AG09309 (cell line): ENCODE measurements around the gene ABCB9.

Source experiments
- DNase-seq: peaks from one replicate; pipeline ENCODE4 v3.0.0-alpha.2; 2010; ENCODE audit warnings: low read depth
- H3K4me3 ChIP-seq: 2 replicates; pipeline ENCODE4 v1.5.1; 2011; ENCODE audit warnings: mild to moderate bottlenecking, low read depth, low read length, moderate library complexity; ENCODE audit not compliant: control insufficient read depth
- CTCF ChIP-seq: IDR thresholded peaks from 2 replicates; pipeline ENCODE4 v1.5.1; 2011; ENCODE audit warnings: mild to moderate bottlenecking, low read depth, low read length, inconsistent platforms; ENCODE audit not compliant: insufficient read depth, control insufficient read depth; ENCODE audit errors: missing control alignments

Gene ABCB9

GRCh38 chr12:122999196-122999946, 33.1 kb upstream of the ABCB9 start:
- TF ChIP-seq CTCF, result no peak
- H3K4me3 ChIP-seq, result no peak overlapping the region
- no peak for DNase-seq

GRCh38 chr12:122998316-122998715, 32.1 kb upstream of the ABCB9 start:
- no peak for DNase-seq
- TF ChIP-seq CTCF, result no peak
- no peak overlapping the region for H3K4me3 ChIP-seq

GRCh38 chr12:122997343-122998250, 31.3 kb upstream of the ABCB9 start:
- TF ChIP-seq CTCF, result no peak
- no peak overlapping the region for H3K4me3 ChIP-seq
- DNase-seq, result no peak

- no peak for TF ChIP-seq CTCF
- H3K4me3 ChIP-seq, result no peak overlapping the region
- no peak for DNase-seq
Observed at GRCh38 chr12:122996621-122997342, 30.5 kb upstream of the ABCB9 start.

GRCh38 chr12:122996188-122996601, 29.9 kb upstream of the ABCB9 start:
- DNase-seq, result no peak
- H3K4me3 ChIP-seq, result no peak overlapping the region
- no peak for TF ChIP-seq CTCF

GRCh38 chr12:122995503-122996187, 29.4 kb upstream of the ABCB9 start:
- TF ChIP-seq CTCF, result no peak
- no peak overlapping the region for H3K4me3 ChIP-seq
- DNase-seq, result no peak
